ENCODE measurements around the gene RUSF1. TPM values are rescaled to one million over a fixed set of nuclear protein-coding genes. Genes with fewer than 3 reads are reported as not detected.

RUSF1 gene
- total RNA-seq, 1 experiment from 2014 or later = 59.3 TPM

GRCh38 chr16:31507617-31507928 lies 618 bp downstream of the RUSF1 start (continued):
- TF ChIP-seq ZBTB33 (IDR thresholded peaks at IDR 0.05; ENCODE audit: extremely low read depth, insufficient replicate concordance, low read length) = no peak

GRCh38 chr16:31505483-31505882 lies 2.7 kb downstream of the RUSF1 start:
- Histone ChIP-seq H3K4me2 (ENCODE audit: low read length) (no peak overlapping the region), H2AFZ (ENCODE audit: low read depth, low read length, poor library complexity, severe bottlenecking) (no peak overlapping the region), H3K27ac (ENCODE audit: low read depth, low read length) (no peak overlapping the region), H4K20me1 (ENCODE audit: insufficient read depth) (no peaks in the 10 kb centered on the region), H3K79me2 (ENCODE audit: insufficient read depth, low read length) (peaks cover 16% of the 10 kb centered on the region), H3K27me3 (ENCODE audit: insufficient read depth, low read length) (no peaks in the 10 kb centered on the region), H3K36me3 (ENCODE audit: control insufficient read depth in 1 of 2, insufficient read depth in 2 of 2, low read length in 2 of 2) (peaks cover 0 to 3% of the 10 kb centered on the region in 2 experiments; a peak in 1 of 4 replicates), H3K4me3 (replicated peaks in 1 of 2; ENCODE audit: low read depth in 1 of 2, low read length in 2 of 2) (no peak overlapping the region), H3K4me1 (ENCODE audit: control insufficient read depth in 1 of 2, insufficient read depth in 2 of 2, low read length in 2 of 2) (peaks cover 14 to 20% of the 10 kb centered on the region in 2 experiments; a peak in 3 of 4 replicates), H3K9me2 (ENCODE audit: insufficient read depth) (no peaks in the 10 kb centered on the region), H3K9me3 (ENCODE audit: control insufficient read depth in 1 of 2, insufficient read depth in 1 of 2, low read depth in 1 of 2, low read length in 2 of 2) (no peaks in the 10 kb centered on the region), H3K9ac (ENCODE audit: low read length) (no peak overlapping the region)
- ChIA-PET RAD21 (ENCODE audit: low non-redundant PET in 1 of 2, low total read pairs in 2 of 2, uncharacterized antibody in 2 of 2, unreplicated experiment in 2 of 2) (no interaction called here), POLR2A (no interaction called here), CTCF (no interaction called here)
- ATAC-seq (no peak), DNase-seq (ENCODE audit: low read depth, low spot score) (no peak)
- BruUV-seq (replicated peaks) = no TSS peak
- intact Hi-C loops (cut with micrococcal nuclease) = loop anchor here (10.0 kb wide), 1 partner anchor 369 kb away; the partner anchor contains the start of gene ZNF267
- TF ChIP-seq POLR2A (IDR thresholded peaks at IDR 0.05; ENCODE audit: borderline replicate concordance, extremely low read depth, insufficient read depth, insufficient read length) (no peak), YY1 (IDR thresholded peaks at IDR 0.05; ENCODE audit: extremely low read depth, insufficient replicate concordance, low read depth, low read length) (no peak), POLR2AphosphoS5 (IDR thresholded peaks at IDR 0.05; ENCODE audit: low read depth, low read length) (no peak)

- no peak for DNase-seq (ENCODE audit: low read depth, low spot score)
- CTCF ChIA-PET = no interaction called here
- no peak for ATAC-seq
- Histone ChIP-seq H3K9me3 (ENCODE audit: control insufficient read depth in 1 of 2, insufficient read depth in 1 of 2, low read depth in 1 of 2, low read length in 2 of 2) (no peaks in the 10 kb centered on the region), H3K27ac (ENCODE audit: low read depth, low read length) (no peak overlapping the region), H3K4me2 (ENCODE audit: low read length) (no peak overlapping the region), H3K4me3 (replicated peaks in 1 of 2; ENCODE audit: low read depth in 1 of 2, low read length in 2 of 2) (no peak overlapping the region), H3K27me3 (ENCODE audit: insufficient read depth, low read length) (no peaks in the 10 kb centered on the region), H3K9ac (ENCODE audit: low read length) (no peak overlapping the region), H3K36me3 (ENCODE audit: control insufficient read depth in 1 of 2, insufficient read depth in 2 of 2, low read length in 2 of 2) (peaks cover 3 to 4% of the 10 kb centered on the region in 2 experiments; a peak in 2 of 4 replicates), H4K20me1 (ENCODE audit: insufficient read depth) (no peaks in the 10 kb centered on the region), H3K79me2 (ENCODE audit: insufficient read depth, low read length) (peaks cover 16% of the 10 kb centered on the region), H3K4me1 (ENCODE audit: control insufficient read depth in 1 of 2, insufficient read depth in 2 of 2, low read length in 2 of 2) (peaks cover 8 to 12% of the 10 kb centered on the region in 2 experiments; a peak in 3 of 4 replicates), H2AFZ (ENCODE audit: low read depth, low read length, poor library complexity, severe bottlenecking) (no peak overlapping the region), H3K9me2 (ENCODE audit: insufficient read depth) (no peaks in the 10 kb centered on the region)
- no TSS peak for BruUV-seq (replicated peaks)
- intact Hi-C loops (cut with micrococcal nuclease) = loop anchor here (10.0 kb wide), 1 partner anchor 371 kb away; the partner anchor contains the start of gene ZNF267
- POLR2A ChIA-PET = no interaction called here
- RAD21 ChIA-PET (ENCODE audit: low non-redundant PET in 1 of 2, low total read pairs in 2 of 2, uncharacterized antibody in 2 of 2, unreplicated experiment in 2 of 2) = no interaction called here
- TF ChIP-seq EGR1 (IDR thresholded peaks at IDR 0.05; ENCODE audit: low read depth) (no peak), ZFX (IDR thresholded peaks at IDR 0.05) (no peak), EZH2 (IDR thresholded peaks at IDR 0.05) (no peak), ZNF274 (IDR thresholded peaks at IDR 0.05; ENCODE audit: low read depth, low read length) (no peak), POLR2A (IDR thresholded peaks at IDR 0.05; ENCODE audit: borderline replicate concordance, extremely low read depth, insufficient read depth, insufficient read length) (no peak), ATF3 (IDR thresholded peaks at IDR 0.05) (no peak), CTCF (IDR thresholded peaks at IDR 0.05 in 2 of 3, conservative IDR thresholded peaks at IDR 0.05 in 1 of 3; ENCODE audit: borderline replicate concordance in 1 of 3, insufficient read depth in 1 of 3, low read depth in 2 of 3, low read length in 2 of 3) (no peak)
Observed at GRCh38 chr16:31504159-31504558, 4.0 kb downstream of the RUSF1 start.

All from HCT116 (cell line).